Hepatocyte (in vitro differentiated cells): ENCODE measurements around the gene LEAP2. TPM values are rescaled to one million over a fixed set of nuclear protein-coding genes. Genes with fewer than 3 reads are reported as not detected.
"Not testable (repeated sequence)": the region's sequence is repeated elsewhere in the genome, so short reads cannot be mapped to it uniquely, and the experiment has no call there.

Source experiments
- DNase-seq: peaks from one replicate; pipeline ENCODE4 v3.0.0-alpha.2; 2016; ENCODE audit warnings: low spot score
- H2AFZ ChIP-seq: fragments of 200-600 bp; sonication (generic); 2 replicates; pipeline ENCODE4 v1.6.0; 2016; ENCODE audit warnings: antibody characterized with exemption, mild to moderate bottlenecking
- H3K27ac ChIP-seq: fragments of 200-600 bp; sonication (generic); 2 replicates; pipeline ENCODE4 v1.5.1; 2016; ENCODE audit warnings: mild to moderate bottlenecking
- H3K27me3 ChIP-seq: fragments of 200-600 bp; sonication (generic); 2 replicates; pipeline ENCODE4 v1.6.1; 2016
- H3K36me3 ChIP-seq: fragments of 200-600 bp; sonication (generic); replicated peaks from 2 replicates; pipeline ENCODE4 v1.5.1; 2016; ENCODE audit warnings: low read depth; ENCODE audit not compliant: insufficient read depth
- H3K4me1 ChIP-seq: fragments of 200-600 bp; sonication (generic); 2 replicates; pipeline ENCODE4 v1.5.1; 2016; ENCODE audit warnings: mild to moderate bottlenecking, moderate library complexity; ENCODE audit not compliant: insufficient read depth
- H3K4me2 ChIP-seq: fragments of 200-600 bp; sonication (generic); 2 replicates; pipeline ENCODE4 v1.6.0; 2016
- H3K4me3 ChIP-seq: fragments of 200-600 bp; sonication (generic); 2 replicates; pipeline ENCODE4 v1.5.1; 2016; ENCODE audit warnings: mild to moderate bottlenecking
- H3K79me2 ChIP-seq: fragments of 200-600 bp; sonication (generic); 2 replicates; pipeline ENCODE4 v1.6.0; 2017; ENCODE audit warnings: mild to moderate bottlenecking
- H3K9me2 ChIP-seq: fragments of 200-600 bp; sonication (generic); replicated peaks from 2 replicates; pipeline ENCODE4 v1.6.0; 2017; ENCODE audit warnings: mild to moderate bottlenecking; ENCODE audit not compliant: insufficient read depth
- H3K9me3 ChIP-seq: fragments of 200-600 bp; sonication (generic); 2 replicates; pipeline ENCODE4 v1.5.1; 2016; ENCODE audit warnings: low read depth, mild to moderate bottlenecking
- H4K20me1 ChIP-seq: fragments of 200-600 bp; sonication (generic); 2 replicates; pipeline ENCODE4 v1.6.0; 2016; ENCODE audit warnings: mild to moderate bottlenecking; ENCODE audit not compliant: insufficient read depth, poor library complexity, severe bottlenecking
- EZH2 ChIP-seq: fragments of 200-600 bp; sonication (generic); IDR thresholded peaks from 2 replicates; pipeline ENCODE4 v1.6.1; 2016; ENCODE audit warnings: antibody characterized with exemption, mild to moderate bottlenecking, borderline replicate concordance
- EZH2phosphoT487 ChIP-seq: fragments of 200-600 bp; sonication (generic); IDR thresholded peaks from one replicate; pipeline ENCODE4 v1.6.1; 2018; ENCODE audit warnings: antibody characterized with exemption, mild to moderate bottlenecking, low read depth, moderate library complexity; ENCODE audit not compliant: unreplicated experiment, severe bottlenecking
- WGBS: methylation state at CpG from one replicate; pipeline ENCODE4 v1.1.6; 2016; ENCODE audit warnings: low lambda C conversion rate; ENCODE audit errors: missing lambda C conversion rate; 5-methylcytosine and 5-hydroxymethylcytosine counted together
- polyA plus RNA-seq: library from polyadenylated mRNA; unstranded; fragments of >200 nt; fragmentation: Nextera tagmentation; extraction: Ambion mirVana; gene quantifications from 2 replicates; pipeline ENCODE4 v1.2.1, GENCODE V29; 2016
- total RNA-seq: library from RNA; depleted of rRNA; stranded (reverse); fragments of >200 nt; gene quantifications from 2 replicates; pipeline ENCODE4 v1.2.3, GENCODE V29; 2014
- TF ChIP-seq, protein P1 (sequence below): fragments of 200-600 bp; sonication (generic); IDR thresholded peaks from 2 replicates; pipeline ENCODE4 v1.5.1; 2016; ENCODE audit warnings: antibody characterized with exemption, mild to moderate bottlenecking; ENCODE audit not compliant: poor library complexity

LEAP2 gene
- total and polyA plus RNA-seq, 2 experiments from 2014 or later, result 22.6 to 36.3 TPM

DNA sequence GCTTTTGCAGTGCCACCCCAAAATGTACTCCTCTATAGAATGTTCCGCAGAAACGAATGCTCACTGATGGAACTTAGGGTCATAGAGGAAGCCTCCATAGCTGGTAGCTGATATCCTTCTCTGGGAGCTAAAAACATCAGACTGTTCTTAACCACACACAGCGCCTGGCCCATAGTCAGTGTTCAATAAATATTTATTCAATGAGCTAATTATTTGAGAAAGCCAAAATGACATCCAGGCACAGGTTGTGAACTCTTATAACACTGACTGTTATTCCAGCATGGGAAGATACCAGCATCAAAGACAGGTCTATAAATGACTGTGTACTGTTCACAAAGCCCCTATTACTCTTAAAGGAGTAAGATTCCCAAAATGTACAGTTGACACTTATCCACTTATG is 20.1 kb upstream of the LEAP2 start:
- Histone ChIP-seq H3K4me2 (no peak overlapping the region), H3K4me3 (no peak overlapping the region), H3K9me3 (no peaks in the 10 kb centered on the region), H3K9me2 (no peaks in the 10 kb centered on the region), H3K36me3 (no peaks in the 10 kb centered on the region), H3K4me1 (peaks cover 14% of the 10 kb centered on the region), H3K27ac (peak overlapping the region; percentile 4), H4K20me1 (no peaks in the 10 kb centered on the region), H3K27me3 (no peaks in the 10 kb centered on the region), H2AFZ (no peak overlapping the region), H3K79me2 (no peaks in the 10 kb centered on the region)
- no peak for TF ChIP-seq EZH2phosphoT487
- 75% methylated on average over 3 of the region's 3 CpGs for WGBS
- DNase-seq, result no peak

DNA sequence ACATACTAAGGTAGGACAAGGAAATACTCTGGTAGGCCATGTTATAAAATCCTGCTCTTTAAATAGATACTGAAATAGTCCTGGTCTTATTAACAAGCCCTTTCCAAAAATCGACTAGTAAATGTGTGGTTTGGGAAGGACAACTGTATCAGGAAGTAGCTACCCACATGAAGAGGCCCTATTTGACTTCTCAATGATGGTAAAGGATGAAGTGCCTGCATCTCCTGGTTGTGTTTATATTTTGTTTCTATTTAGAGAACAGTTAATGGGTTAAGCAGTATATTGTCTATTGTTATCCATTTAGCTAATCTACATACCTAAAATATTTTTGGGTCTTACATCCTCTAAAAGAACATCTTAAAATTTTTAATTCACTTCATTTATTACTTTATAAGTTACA is 19.7 kb upstream of the LEAP2 start:
- no peak overlapping the region for H2AFZ ChIP-seq
- H3K27ac ChIP-seq, result peak overlapping the region; percentile 4
- DNase-seq, result no peak
- no peak overlapping the region for H3K4me2 ChIP-seq
- no peaks in the 10 kb centered on the region for H3K27me3 ChIP-seq
- H3K79me2 ChIP-seq, result no peaks in the 10 kb centered on the region
- 56% methylated on average over 1 of the region's 1 CpG for WGBS
- H3K9me2 ChIP-seq, result no peaks in the 10 kb centered on the region
- no peaks in the 10 kb centered on the region for H3K9me3 ChIP-seq
- peaks cover 14% of the 10 kb centered on the region for H3K4me1 ChIP-seq
- no peaks in the 10 kb centered on the region for H3K36me3 ChIP-seq
- H3K4me3 ChIP-seq, result no peak overlapping the region
- no peaks in the 10 kb centered on the region for H4K20me1 ChIP-seq
- TF ChIP-seq, protein P1, sequence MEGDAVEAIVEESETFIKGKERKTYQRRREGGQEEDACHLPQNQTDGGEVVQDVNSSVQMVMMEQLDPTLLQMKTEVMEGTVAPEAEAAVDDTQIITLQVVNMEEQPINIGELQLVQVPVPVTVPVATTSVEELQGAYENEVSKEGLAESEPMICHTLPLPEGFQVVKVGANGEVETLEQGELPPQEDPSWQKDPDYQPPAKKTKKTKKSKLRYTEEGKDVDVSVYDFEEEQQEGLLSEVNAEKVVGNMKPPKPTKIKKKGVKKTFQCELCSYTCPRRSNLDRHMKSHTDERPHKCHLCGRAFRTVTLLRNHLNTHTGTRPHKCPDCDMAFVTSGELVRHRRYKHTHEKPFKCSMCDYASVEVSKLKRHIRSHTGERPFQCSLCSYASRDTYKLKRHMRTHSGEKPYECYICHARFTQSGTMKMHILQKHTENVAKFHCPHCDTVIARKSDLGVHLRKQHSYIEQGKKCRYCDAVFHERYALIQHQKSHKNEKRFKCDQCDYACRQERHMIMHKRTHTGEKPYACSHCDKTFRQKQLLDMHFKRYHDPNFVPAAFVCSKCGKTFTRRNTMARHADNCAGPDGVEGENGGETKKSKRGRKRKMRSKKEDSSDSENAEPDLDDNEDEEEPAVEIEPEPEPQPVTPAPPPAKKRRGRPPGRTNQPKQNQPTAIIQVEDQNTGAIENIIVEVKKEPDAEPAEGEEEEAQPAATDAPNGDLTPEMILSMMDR, result no peak
- TF ChIP-seq EZH2 (no peak), EZH2phosphoT487 (no peak)

DNA sequence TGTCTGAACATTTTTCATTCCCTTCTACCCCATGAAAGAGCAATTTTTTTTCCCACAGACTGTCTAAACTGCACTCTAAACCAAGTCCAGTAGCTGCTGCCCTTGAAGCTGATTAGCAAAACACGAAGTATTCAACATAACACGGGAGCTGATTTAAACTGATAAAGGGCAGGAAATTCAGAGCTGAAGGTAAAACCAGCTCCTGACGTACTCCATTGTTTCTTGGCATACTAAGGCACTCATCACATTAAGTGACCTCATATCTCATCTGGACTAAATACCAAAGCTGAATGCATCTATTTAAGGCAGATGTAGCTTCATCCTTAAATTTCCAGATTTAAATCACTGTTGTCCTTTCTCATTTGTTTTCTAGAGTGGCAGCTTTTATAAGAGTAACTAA is 19.2 kb upstream of the LEAP2 start:
- Histone ChIP-seq H3K9me3 (no peaks in the 10 kb centered on the region), H3K4me3 (no peak overlapping the region), H3K4me1 (peaks cover 10% of the 10 kb centered on the region), H3K27ac (peak overlapping the region; percentile 12), H3K27me3 (no peaks in the 10 kb centered on the region), H3K4me2 (no peak overlapping the region), H3K9me2 (no peaks in the 10 kb centered on the region), H3K36me3 (no peaks in the 10 kb centered on the region), H3K79me2 (no peaks in the 10 kb centered on the region), H4K20me1 (no peaks in the 10 kb centered on the region), H2AFZ (no peak overlapping the region)
- WGBS, result 17% methylated on average over 3 of the region's 3 CpGs
- no peak for DNase-seq
- TF ChIP-seq, protein P1, result no peak
- TF ChIP-seq EZH2phosphoT487, result no peak
- no peak for TF ChIP-seq EZH2

DNA sequence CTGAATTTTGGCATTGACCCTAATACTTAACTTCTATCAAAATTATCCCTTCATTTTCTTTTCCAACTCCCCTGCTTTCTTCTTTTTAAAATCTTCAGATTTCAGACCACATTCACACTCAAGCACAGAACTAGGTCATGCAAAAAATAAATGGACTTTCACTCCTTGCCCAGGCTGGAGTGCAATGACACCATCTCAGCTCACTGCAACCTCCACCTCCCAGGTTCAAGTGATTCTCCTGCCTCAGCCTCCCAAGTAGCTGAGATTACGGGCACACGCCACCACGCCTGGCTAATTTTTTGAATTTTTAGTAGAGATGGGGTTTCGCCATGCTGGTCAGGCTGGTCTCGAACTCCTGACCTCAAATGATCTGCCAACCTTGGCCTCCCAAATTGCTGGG is 18.5 kb upstream of the LEAP2 start:
- not testable (repeated sequence) for H3K9me3 ChIP-seq, DNase-seq, H3K79me2 ChIP-seq

DNA sequence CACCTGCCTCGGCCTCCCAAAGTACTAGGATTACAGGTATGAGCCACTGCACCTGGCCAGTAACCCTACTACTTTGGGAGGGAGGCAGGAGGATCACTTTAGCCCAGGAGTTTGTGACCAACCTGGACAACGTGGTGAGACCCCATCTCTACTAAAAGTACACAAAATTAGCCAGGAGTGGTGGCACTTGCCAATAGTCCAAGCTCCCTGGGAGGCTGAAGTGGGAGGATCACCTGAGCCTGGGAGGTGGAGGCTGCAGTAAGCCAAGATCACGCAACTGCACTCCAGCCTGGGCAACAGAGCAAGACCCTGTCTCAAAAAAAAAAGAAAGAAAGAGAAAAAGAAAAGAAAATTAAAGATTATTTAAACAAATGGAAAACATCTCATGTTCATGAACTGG is 17.5 kb upstream of the LEAP2 start:
- no peak overlapping the region for H3K4me3 ChIP-seq
- no peak for TF ChIP-seq EZH2
- TF ChIP-seq, protein P1, result no peak
- no peak for TF ChIP-seq EZH2phosphoT487
- H3K4me2 ChIP-seq, result no peak overlapping the region
- 93% methylated on average over 3 of the region's 3 CpGs for WGBS
- peaks cover 7% of the 10 kb centered on the region for H3K4me1 ChIP-seq
- no peak for DNase-seq
- no peaks in the 10 kb centered on the region for H3K36me3 ChIP-seq
- no peaks in the 10 kb centered on the region for H4K20me1 ChIP-seq
- no peaks in the 10 kb centered on the region for H3K79me2 ChIP-seq
- H3K9me2 ChIP-seq, result no peaks in the 10 kb centered on the region
- H3K27me3 ChIP-seq, result no peaks in the 10 kb centered on the region
- no peak overlapping the region for H3K27ac ChIP-seq
- H2AFZ ChIP-seq, result no peak overlapping the region
- no peaks in the 10 kb centered on the region for H3K9me3 ChIP-seq

More for the DNA sequence above, 18.5 kb upstream of the LEAP2 start:
- H3K4me2 ChIP-seq, H3K4me1 ChIP-seq, H3K27ac ChIP-seq, H3K27me3 ChIP-seq, H2AFZ ChIP-seq, H4K20me1 ChIP-seq, H3K4me3 ChIP-seq, H3K9me2 ChIP-seq, H3K36me3 ChIP-seq: not testable (repeated sequence)
- WGBS, result 95% methylated on average over 5 of the region's 5 CpGs
